ENCODE measurements around the gene ARHGAP23.

Gene ARHGAP23

DNA sequence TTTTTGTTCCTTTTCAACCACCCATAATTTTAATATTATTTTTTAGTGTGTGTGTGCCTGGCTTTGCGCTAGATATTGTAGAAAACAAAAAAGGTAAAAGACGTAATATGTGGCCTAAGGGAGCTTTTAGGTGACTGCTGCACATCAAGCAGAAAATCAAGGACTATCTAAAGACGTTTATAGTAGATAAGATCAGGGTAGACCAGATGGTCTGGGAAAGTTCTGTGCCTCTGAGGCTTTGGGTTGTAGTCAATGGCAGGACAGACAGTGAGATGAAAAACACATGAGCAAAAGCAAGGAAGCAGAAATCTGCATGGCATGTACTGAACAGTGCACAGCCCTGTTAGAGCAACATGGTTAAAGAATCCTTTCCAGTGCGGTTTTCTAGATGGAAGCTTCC, 26.8 kb upstream of the ARHGAP23 start:
- no peak for DNase-seq (ENCODE audit: low spot score)
- TF ChIP-seq, protein P1, sequence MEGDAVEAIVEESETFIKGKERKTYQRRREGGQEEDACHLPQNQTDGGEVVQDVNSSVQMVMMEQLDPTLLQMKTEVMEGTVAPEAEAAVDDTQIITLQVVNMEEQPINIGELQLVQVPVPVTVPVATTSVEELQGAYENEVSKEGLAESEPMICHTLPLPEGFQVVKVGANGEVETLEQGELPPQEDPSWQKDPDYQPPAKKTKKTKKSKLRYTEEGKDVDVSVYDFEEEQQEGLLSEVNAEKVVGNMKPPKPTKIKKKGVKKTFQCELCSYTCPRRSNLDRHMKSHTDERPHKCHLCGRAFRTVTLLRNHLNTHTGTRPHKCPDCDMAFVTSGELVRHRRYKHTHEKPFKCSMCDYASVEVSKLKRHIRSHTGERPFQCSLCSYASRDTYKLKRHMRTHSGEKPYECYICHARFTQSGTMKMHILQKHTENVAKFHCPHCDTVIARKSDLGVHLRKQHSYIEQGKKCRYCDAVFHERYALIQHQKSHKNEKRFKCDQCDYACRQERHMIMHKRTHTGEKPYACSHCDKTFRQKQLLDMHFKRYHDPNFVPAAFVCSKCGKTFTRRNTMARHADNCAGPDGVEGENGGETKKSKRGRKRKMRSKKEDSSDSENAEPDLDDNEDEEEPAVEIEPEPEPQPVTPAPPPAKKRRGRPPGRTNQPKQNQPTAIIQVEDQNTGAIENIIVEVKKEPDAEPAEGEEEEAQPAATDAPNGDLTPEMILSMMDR (IDR thresholded peaks at IDR 0.05; ENCODE audit: extremely low read depth, insufficient read depth, missing control alignments) = no peak
- in situ Hi-C loops (cut with MboI; ENCODE audit: low pct_unique_long_range_greater_than_20kb, low sequenced_read_pairs, unreplicated experiment) = no loop called here

DNA sequence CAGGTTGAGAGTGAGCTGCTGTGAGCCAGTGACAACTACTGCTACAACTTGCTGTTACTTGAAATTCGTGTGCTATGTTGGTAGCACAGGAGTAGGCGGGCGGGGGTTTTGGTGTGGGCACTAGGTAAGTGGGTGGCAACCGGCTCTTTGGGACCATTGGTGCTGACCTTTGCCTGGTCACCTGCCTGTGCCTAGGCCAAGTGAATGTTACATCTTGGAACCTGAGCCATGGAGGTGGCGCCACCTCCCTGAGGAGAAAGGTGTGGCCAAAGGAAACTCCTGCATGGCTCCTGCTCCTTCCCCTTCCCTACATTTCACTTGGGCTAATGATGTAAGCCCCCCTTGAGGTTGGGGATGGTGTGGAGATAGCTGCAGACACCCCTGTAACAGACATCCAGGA, 25.4 kb upstream of the ARHGAP23 start:
- no peak for DNase-seq (ENCODE audit: low spot score)
- TF ChIP-seq, protein P1 (IDR thresholded peaks at IDR 0.05; ENCODE audit: extremely low read depth, insufficient read depth, missing control alignments) = no peak
- in situ Hi-C loops (cut with MboI; ENCODE audit: low pct_unique_long_range_greater_than_20kb, low sequenced_read_pairs, unreplicated experiment) = no loop called here

DNA sequence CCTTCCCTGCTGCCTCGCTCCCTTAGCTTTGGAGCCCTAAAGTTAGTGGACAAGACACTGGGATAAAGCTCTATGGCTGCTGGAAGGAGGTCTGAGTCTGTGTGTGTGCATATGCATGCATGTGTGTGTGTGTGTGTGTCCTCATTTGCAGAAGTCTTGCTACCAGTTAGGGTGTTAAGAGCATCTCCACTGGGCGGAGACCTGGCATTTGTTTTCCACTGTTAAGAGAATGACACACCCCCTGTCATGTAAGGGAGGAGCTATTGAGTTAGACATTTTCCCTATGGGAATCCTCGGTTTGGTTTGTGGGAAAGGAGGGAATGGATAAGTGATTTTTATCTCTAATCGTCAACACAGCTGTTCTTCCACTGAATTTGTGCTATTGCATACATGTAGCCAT, 24.8 kb upstream of the ARHGAP23 start:
- in situ Hi-C loops (cut with MboI; ENCODE audit: low pct_unique_long_range_greater_than_20kb, low sequenced_read_pairs, unreplicated experiment) = no loop called here
- no peak for DNase-seq (ENCODE audit: low spot score)
- TF ChIP-seq, protein P1 (IDR thresholded peaks at IDR 0.05; ENCODE audit: extremely low read depth, insufficient read depth, missing control alignments) = no peak

DNA sequence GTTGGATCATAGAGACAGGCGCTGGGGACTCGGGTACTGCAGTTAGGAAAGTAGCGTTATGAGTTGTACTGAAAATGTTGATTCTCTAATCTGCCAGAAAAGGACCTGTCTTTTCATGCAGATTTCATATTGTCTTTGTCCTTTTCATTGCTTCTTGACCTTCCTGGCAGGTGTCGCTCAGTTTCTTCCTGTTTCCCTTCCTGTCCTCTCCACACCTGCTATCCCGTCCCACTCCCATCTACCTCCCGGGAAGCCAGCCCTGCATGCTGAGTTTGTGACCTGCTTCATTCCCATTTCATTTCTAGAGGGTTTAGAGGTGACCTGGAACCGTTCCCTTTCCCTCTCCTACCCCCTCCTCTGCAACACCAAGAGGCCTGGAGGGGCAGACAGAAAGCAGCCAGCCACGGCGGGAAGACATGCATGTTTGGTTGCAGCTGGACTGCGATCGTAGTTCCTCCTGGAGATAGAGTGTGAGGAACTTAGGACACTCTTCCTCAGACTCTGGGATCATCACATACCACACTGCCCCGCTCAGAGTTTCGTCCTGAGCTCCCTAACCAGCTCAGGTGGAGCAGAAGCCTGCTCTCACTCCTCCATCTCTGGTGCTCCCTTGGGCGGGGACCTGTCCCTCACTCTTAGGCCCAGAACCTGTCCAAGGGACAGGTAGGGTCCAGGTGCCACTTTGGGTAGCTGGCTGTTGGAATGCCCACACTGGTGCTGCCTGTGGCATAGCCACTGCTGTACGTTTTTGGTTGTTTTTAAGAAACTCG, 23.9 kb upstream of the ARHGAP23 start:
- TF ChIP-seq, protein P1 (IDR thresholded peaks at IDR 0.05; ENCODE audit: extremely low read depth, insufficient read depth, missing control alignments) = no peak
- in situ Hi-C loops (cut with MboI; ENCODE audit: low pct_unique_long_range_greater_than_20kb, low sequenced_read_pairs, unreplicated experiment) = no loop called here
- no peak for DNase-seq (ENCODE audit: low spot score)

DNA sequence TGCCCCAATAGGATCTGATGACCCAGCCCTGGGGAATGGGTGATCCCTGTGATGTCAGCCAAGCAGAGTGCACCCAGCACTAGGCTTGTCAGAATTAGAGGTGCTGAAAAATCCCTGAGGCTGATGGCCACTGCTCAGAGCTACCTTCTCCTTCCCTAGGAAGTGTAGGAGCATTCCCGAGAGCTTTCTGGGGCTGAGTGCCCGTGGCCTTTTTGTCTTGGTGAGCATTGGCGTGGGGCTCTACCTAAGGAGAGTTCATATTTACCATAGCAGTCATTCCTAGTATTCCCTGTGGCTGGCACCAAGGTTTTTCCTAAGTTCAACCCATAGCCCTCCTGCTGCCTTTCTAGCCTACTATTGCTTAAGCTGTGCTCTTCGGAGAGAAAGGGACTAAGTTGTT, 22.6 kb upstream of the ARHGAP23 start:
- no peak for DNase-seq (ENCODE audit: low spot score)
- TF ChIP-seq, protein P1 (IDR thresholded peaks at IDR 0.05; ENCODE audit: extremely low read depth, insufficient read depth, missing control alignments) = no peak
- in situ Hi-C loops (cut with MboI; ENCODE audit: low pct_unique_long_range_greater_than_20kb, low sequenced_read_pairs, unreplicated experiment) = no loop called here

DNA sequence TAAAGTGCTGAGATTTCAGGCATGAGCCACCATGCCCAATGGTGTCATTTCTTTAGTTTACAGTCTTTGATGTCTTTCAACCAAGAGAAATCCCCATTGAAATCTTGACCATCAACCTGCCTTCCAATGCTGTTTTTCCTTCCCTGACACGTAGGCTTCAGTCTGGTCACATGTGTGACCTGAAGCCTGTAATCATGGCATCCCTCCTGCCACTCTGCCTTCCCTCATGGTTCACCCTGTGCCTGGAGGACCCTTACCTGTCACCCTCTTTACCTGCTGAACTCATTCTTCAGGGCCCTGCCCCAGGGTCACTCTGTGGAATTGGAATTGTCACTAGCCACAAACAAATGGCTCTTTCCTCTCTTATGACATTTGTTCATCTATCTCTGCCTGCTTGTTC, 18.1 kb upstream of the ARHGAP23 start:
- TF ChIP-seq, protein P1 (IDR thresholded peaks at IDR 0.05; ENCODE audit: extremely low read depth, insufficient read depth, missing control alignments) = no peak
- no peak for DNase-seq (ENCODE audit: low spot score)
- in situ Hi-C loops (cut with MboI; ENCODE audit: low pct_unique_long_range_greater_than_20kb, low sequenced_read_pairs, unreplicated experiment) = no loop called here

All from GM13977 (cell line).